Astrocyte (in vitro differentiated cells and primary cell): Measurements from ENCODE around the gene BEND5.
A peak's percentile ranks its signal among the peaks of the same experiment; 100 is the strongest.

Experiments used
- EZH2 ChIP-seq: IDR thresholded peaks from 2 replicates; pipeline ENCODE4 v1.6.1; 2012; ENCODE audit warnings: mild to moderate bottlenecking, low read length, inconsistent platforms; ENCODE audit not compliant: insufficient read depth
- TF ChIP-seq, protein P1 (sequence below): IDR thresholded peaks from 2 replicates; pipeline ENCODE4 v1.5.1; 2011; ENCODE audit warnings: low read depth, mild to moderate bottlenecking, inconsistent platforms, low read length, moderate library complexity; ENCODE audit not compliant: insufficient read depth

GRCh38 chr1:48688102-48688760 is 88.5 kb downstream of the BEND5 start:
- TF ChIP-seq, protein P1, sequence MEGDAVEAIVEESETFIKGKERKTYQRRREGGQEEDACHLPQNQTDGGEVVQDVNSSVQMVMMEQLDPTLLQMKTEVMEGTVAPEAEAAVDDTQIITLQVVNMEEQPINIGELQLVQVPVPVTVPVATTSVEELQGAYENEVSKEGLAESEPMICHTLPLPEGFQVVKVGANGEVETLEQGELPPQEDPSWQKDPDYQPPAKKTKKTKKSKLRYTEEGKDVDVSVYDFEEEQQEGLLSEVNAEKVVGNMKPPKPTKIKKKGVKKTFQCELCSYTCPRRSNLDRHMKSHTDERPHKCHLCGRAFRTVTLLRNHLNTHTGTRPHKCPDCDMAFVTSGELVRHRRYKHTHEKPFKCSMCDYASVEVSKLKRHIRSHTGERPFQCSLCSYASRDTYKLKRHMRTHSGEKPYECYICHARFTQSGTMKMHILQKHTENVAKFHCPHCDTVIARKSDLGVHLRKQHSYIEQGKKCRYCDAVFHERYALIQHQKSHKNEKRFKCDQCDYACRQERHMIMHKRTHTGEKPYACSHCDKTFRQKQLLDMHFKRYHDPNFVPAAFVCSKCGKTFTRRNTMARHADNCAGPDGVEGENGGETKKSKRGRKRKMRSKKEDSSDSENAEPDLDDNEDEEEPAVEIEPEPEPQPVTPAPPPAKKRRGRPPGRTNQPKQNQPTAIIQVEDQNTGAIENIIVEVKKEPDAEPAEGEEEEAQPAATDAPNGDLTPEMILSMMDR, result peak; percentile 44
- TF ChIP-seq EZH2, result no peak
